B cell (primary cell): ENCODE measurements around the gene WDR35. TPM values are rescaled to one million over a fixed set of nuclear protein-coding genes. Genes with fewer than 3 reads are reported as not detected.

Source experiments
- ATAC-seq: fragments of 200-7000 bp; cut with Tn5 transposase; one replicate; pipeline ENCODE4 v1.10.0; 2021; ENCODE audit warnings: low read depth, mild to moderate bottlenecking, moderate number of reproducible peaks, moderate library complexity
- CTCF ChIA-PET: fragments of 350-600 bp; sonication (Branson Sonifier 250); formaldehyde crosslinking; loops from one replicate; lab custom pipeline; 2021; ENCODE audit warnings: antibody characterized with exemption, inconsistent platforms; lab: Charles Lee
- POLR2A ChIA-PET: fragments of 350-600 bp; sonication (Branson Sonifier 250); formaldehyde crosslinking; loops from one replicate; lab custom pipeline; 2021; ENCODE audit warnings: antibody characterized with exemption; lab: Charles Lee
- DNase-seq: peaks from one replicate; pipeline ENCODE4 v3.0.0; 2013
- H2AFZ ChIP-seq: 2 replicates; pipeline ENCODE4 v1.6.1; 2012; ENCODE audit warnings: mild to moderate bottlenecking, low read depth, low read length; ENCODE audit not compliant: insufficient read depth, poor library complexity, severe bottlenecking
- H3K27ac ChIP-seq, 2 donors: 1 replicate in 1 of 2; 2 replicates in 1 of 2; pipeline ENCODE4 v1.5.1; 2012 to 2013; ENCODE audit warnings: low read length in 2 of 2, mild to moderate bottlenecking in 2 of 2, moderate library complexity in 1 of 2
- H3K27me3 ChIP-seq, 4 experiments: fragments of 200-600 bp in 1 of 4; sonication (generic) in 1 of 4; replicated peaks in 1 of 4; 1 replicate in 2 of 4; 2 replicates in 2 of 4; pipeline versions ENCODE4 v1.6.1 to v1.7.0; 2013 to 2016; ENCODE audit warnings: low read length in 3 of 4, mild to moderate bottlenecking in 2 of 4, mixed read lengths in 1 of 4, moderate library complexity in 1 of 4; ENCODE audit not compliant: insufficient read depth in 4 of 4, control insufficient read depth in 3 of 4; ENCODE audit errors: control extremely low read depth in 1 of 4
- H3K36me3 ChIP-seq, 2 experiments: replicated peaks in 1 of 2; 1 replicate in 1 of 2; 2 replicates in 1 of 2; pipeline versions ENCODE4 v1.6.1 to v1.7.1; 2013; ENCODE audit warnings: low read length in 1 of 2; ENCODE audit not compliant: insufficient read depth in 2 of 2, control insufficient read depth in 1 of 2; ENCODE audit errors: control extremely low read depth in 1 of 2, extremely low read depth in 1 of 2
- H3K4me1 ChIP-seq, 2 donors: fragments of 200-600 bp in 1 of 2; sonication (generic) in 1 of 2; 1 replicate in 1 of 2; 2 replicates in 1 of 2; pipeline versions ENCODE4 v1.5.1 to v1.6.1; 2013 to 2017; ENCODE audit warnings: low read length in 2 of 2; ENCODE audit not compliant: control insufficient read depth in 2 of 2, insufficient read depth in 2 of 2
- H3K4me2 ChIP-seq: replicated peaks from 2 replicates; pipeline ENCODE3; 2012; ENCODE audit warnings: mild to moderate bottlenecking, low read depth, low read length; ENCODE audit not compliant: poor library complexity, severe bottlenecking
- H3K4me3 ChIP-seq, 5 experiments: fragments of 200-600 bp in 1 of 5; sonication (generic) in 1 of 5; 1 replicate in 3 of 5; 2 replicates in 2 of 5; pipeline versions ENCODE4 v1.5.1 to v1.7.0; 2011 to 2016; ENCODE audit warnings: low read length in 4 of 5, mild to moderate bottlenecking in 4 of 5, low read depth in 2 of 5, control low read depth in 1 of 5, moderate library complexity in 1 of 5; ENCODE audit not compliant: insufficient read depth in 1 of 5; ENCODE audit errors: control extremely low read depth in 1 of 5, extremely low read depth in 1 of 5
- H3K79me2 ChIP-seq: fragments of 200-600 bp; sonication (generic); one replicate; pipeline ENCODE4 v1.6.0; 2016; ENCODE audit warnings: low read length; ENCODE audit not compliant: control insufficient read depth, insufficient read depth
- H3K9ac ChIP-seq: fragments of 200-600 bp; sonication (generic); 2 replicates; pipeline ENCODE4 v1.6.1; 2017; ENCODE audit warnings: mild to moderate bottlenecking, low read length, moderate library complexity
- H3K9me3 ChIP-seq, 3 donors: one replicate each; pipeline versions ENCODE4 v1.6.1 to v1.7.1; 2013; ENCODE audit warnings: low read length in 2 of 3; ENCODE audit not compliant: control insufficient read depth in 2 of 3, insufficient read depth in 1 of 3; ENCODE audit errors: control extremely low read depth in 1 of 3
- H4K20me1 ChIP-seq: 2 replicates; pipeline ENCODE4 v1.6.0; 2012; ENCODE audit warnings: mild to moderate bottlenecking, low read length; ENCODE audit not compliant: insufficient read depth, control insufficient read depth, poor library complexity, severe bottlenecking
- H3K27ac Mint-ChIP-seq: one replicate; pipeline ENCODE4 v1.8.0; 2021; ENCODE audit warnings: mixed read lengths
- H3K27me3 Mint-ChIP-seq: one replicate; pipeline ENCODE4 v1.8.0; 2021; ENCODE audit warnings: mixed read lengths
- H3K4me1 Mint-ChIP-seq: one replicate; pipeline ENCODE4 v1.8.0; 2021; ENCODE audit warnings: mixed read lengths
- H3K4me3 Mint-ChIP-seq: one replicate; pipeline ENCODE4 v1.8.0; 2021; ENCODE audit warnings: mixed read lengths
- H3K9me3 Mint-ChIP-seq: one replicate; pipeline ENCODE4 v1.8.0; 2022; ENCODE audit warnings: mixed read lengths; ENCODE audit not compliant: insufficient read depth
- EZH2 ChIP-seq: IDR thresholded peaks from 2 replicates; pipeline ENCODE4 v1.6.1; 2012; ENCODE audit warnings: borderline replicate concordance, low read depth, mild to moderate bottlenecking, moderate library complexity, low read length; ENCODE audit not compliant: insufficient read depth, poor library complexity, severe bottlenecking
- WGBS: methylation state at CpG from one replicate; pipeline ENCODE4 v1.1.5; 2013; ENCODE audit warnings: missing lambda C conversion rate; ENCODE audit not compliant: insufficient coverage; 5-methylcytosine and 5-hydroxymethylcytosine counted together
- intact Hi-C: fragments of 100-400 bp; cut with micrococcal nuclease; formaldehyde crosslinking; loops from one replicate; pipeline ENCODE4 v1.10.0; 2022
- polyA plus RNA-seq: library from polyadenylated mRNA; depleted of rRNA; stranded (reverse); fragments of >200 nt; gene quantifications from 2 replicates; pipeline ENCODE4 v1.2.3, GENCODE V29; 2012
- total RNA-seq, 2 donors: library from RNA; stranded (reverse); fragments of 120-200 nt in 1 of 2; gene quantifications; 1 replicate in 1 of 2; 2 replicates in 1 of 2; pipeline versions ENCODE4 v1.2.3 to v1.2.4, GENCODE V29; 2013 to 2022
- TF ChIP-seq, protein P1 (sequence below): fragments of 200-600 bp; IDR thresholded peaks from one replicate; pipeline ENCODE4 v1.8.0; 2022; ENCODE audit warnings: antibody characterized with exemption, mild to moderate bottlenecking

WDR35 gene
- total and polyA plus RNA-seq, 2 donors (not counting 1 experiment from before 2014, with no cell fraction given): 2.4 to 9.4 TPM

DNA sequence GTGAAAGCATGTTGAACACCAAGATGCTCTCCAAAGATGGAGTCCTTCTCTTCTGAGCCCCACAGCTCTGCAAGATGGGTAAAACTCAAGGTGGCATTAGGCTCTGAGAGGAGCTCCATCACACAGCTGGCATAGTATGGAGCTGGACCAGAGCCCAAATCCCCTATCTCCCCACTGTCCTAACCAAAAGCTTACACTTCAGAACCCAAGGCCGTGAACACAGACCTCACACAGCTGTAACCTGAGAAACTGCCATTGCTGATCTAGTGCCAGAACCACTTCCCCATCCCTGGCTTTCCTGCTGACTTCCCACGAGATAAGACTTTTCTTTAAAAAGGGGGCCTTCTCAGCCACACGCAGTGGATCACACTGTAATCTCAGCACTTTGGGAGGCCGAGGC, 113.2 kb downstream of the WDR35 start:
- no peaks in the 10 kb centered on the region for H3K4me1 Mint-ChIP-seq
- Histone ChIP-seq H3K79me2 (no peaks in the 10 kb centered on the region), H3K9me3 (no peaks in the 10 kb centered on the region), H3K4me3 (no peak overlapping the region), H3K27me3 (no peaks in the 10 kb centered on the region), H2AFZ (no peak overlapping the region), H3K4me2 (no peak overlapping the region), H3K36me3 (peaks cover 0 to 5% of the 10 kb centered on the region in 2 experiments), H3K9ac (no peak overlapping the region), H3K4me1 (no peaks in the 10 kb centered on the region), H4K20me1 (no peaks in the 10 kb centered on the region), H3K27ac (no peak overlapping the region)
- no peak overlapping the region for H3K4me3 Mint-ChIP-seq
- no peak for ATAC-seq
- DNase-seq: no peak
- intact Hi-C loops: no loop called here
- POLR2A ChIA-PET: no interaction called here
- CTCF ChIA-PET: interaction anchor here (0.6 to 4.8 kb wide), 2 partner anchors 14 to 1358 kb away, joined by 4 to 30 read pairs; no protein-coding TSS in a partner anchor
- no peaks in the 10 kb centered on the region for H3K9me3 Mint-ChIP-seq
- 62% methylated on average over 4 of the region's 4 CpGs for whole genome bisulfite sequencing
- no peaks in the 10 kb centered on the region for H3K27me3 Mint-ChIP-seq
- TF ChIP-seq, protein P1, sequence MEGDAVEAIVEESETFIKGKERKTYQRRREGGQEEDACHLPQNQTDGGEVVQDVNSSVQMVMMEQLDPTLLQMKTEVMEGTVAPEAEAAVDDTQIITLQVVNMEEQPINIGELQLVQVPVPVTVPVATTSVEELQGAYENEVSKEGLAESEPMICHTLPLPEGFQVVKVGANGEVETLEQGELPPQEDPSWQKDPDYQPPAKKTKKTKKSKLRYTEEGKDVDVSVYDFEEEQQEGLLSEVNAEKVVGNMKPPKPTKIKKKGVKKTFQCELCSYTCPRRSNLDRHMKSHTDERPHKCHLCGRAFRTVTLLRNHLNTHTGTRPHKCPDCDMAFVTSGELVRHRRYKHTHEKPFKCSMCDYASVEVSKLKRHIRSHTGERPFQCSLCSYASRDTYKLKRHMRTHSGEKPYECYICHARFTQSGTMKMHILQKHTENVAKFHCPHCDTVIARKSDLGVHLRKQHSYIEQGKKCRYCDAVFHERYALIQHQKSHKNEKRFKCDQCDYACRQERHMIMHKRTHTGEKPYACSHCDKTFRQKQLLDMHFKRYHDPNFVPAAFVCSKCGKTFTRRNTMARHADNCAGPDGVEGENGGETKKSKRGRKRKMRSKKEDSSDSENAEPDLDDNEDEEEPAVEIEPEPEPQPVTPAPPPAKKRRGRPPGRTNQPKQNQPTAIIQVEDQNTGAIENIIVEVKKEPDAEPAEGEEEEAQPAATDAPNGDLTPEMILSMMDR: no peak
- TF ChIP-seq EZH2: no peak
- H3K27ac Mint-ChIP-seq: no peak overlapping the region

- Mint-ChIP-seq H3K4me1 (peaks cover under 1% of the 10 kb centered on the region), H3K4me3 (no peak overlapping the region), H3K27ac (no peak overlapping the region), H3K9me3 (no peaks in the 10 kb centered on the region), H3K27me3 (no peaks in the 10 kb centered on the region)
- ATAC-seq: no peak
- no peaks in the 10 kb centered on the region for H3K79me2 ChIP-seq
- no peak overlapping the region for H2AFZ ChIP-seq
- no peak overlapping the region for H3K4me3 ChIP-seq
- H3K27ac ChIP-seq: no peak overlapping the region
- H3K4me1 ChIP-seq: no peaks in the 10 kb centered on the region
- no peaks in the 10 kb centered on the region for H4K20me1 ChIP-seq
- H3K4me2 ChIP-seq: no peak overlapping the region
- no CpG with 5 or more reads among the region's 1 CpG for WGBS
- ChIA-PET POLR2A (no interaction called here), CTCF (interaction anchor here (4.8 kb wide), 1 partner anchor 13 kb away, joined by 30 read pairs; no protein-coding TSS in a partner anchor)
- no peaks in the 10 kb centered on the region for H3K27me3 ChIP-seq
- TF ChIP-seq EZH2: no peak
- TF ChIP-seq, protein P1: no peak
- H3K36me3 ChIP-seq: peaks cover 0 to 5% of the 10 kb centered on the region in 2 experiments
- H3K9ac ChIP-seq: no peak overlapping the region
- intact Hi-C loops: no loop called here
- no peak for DNase-seq
- no peaks in the 10 kb centered on the region for H3K9me3 ChIP-seq
Observed at GRCh38 chr2:19875280-19875679, 114.6 kb downstream of the WDR35 start.
